Caco-2 (cell line): ENCODE data around the gene PCF11. TPM values are rescaled to one million over a fixed set of nuclear protein-coding genes. Genes with fewer than 3 reads are reported as not detected.

Source experiments
- BruUV-seq: library from RNA; stranded (reverse); fragments of 400-500 nt; replicated peaks from 2 replicates; lab custom pipeline; 2021; lab: Mats Ljungman, UMichigan
- CTCF ChIA-PET: fragments of 300-600 bp; sonication (Branson Sonifier 250); formaldehyde crosslinking; loops from one replicate; lab custom pipeline; 2022; ENCODE audit warnings: antibody characterized with exemption; lab: Charles Lee
- POLR2A ChIA-PET: fragments of 300-600 bp; sonication (Branson Sonifier 250); formaldehyde crosslinking; loops from one replicate; lab custom pipeline; 2022; ENCODE audit warnings: antibody characterized with exemption; lab: Charles Lee
- DNase-seq, 2 experiments: peaks; one replicate each; pipeline versions ENCODE4 v3.0.0 to v3.0.0-alpha.2; 2020 to 2022
- H3K27me3 ChIP-seq: replicated peaks from 2 replicates; pipeline ENCODE4 v1.6.0; 2011; ENCODE audit warnings: low read length; ENCODE audit not compliant: control insufficient read depth, insufficient read depth
- H3K36me3 ChIP-seq: 2 replicates; pipeline ENCODE4 v1.5.1; 2011; ENCODE audit warnings: low read length; ENCODE audit not compliant: control insufficient read depth, insufficient read depth
- H3K4me1 ChIP-seq: fragments of 250-450 bp; sonication (Bioruptor Pico); 2 replicates; pipeline ENCODE4 v1.5.1; 2020; ENCODE audit warnings: mild to moderate bottlenecking
- H3K4me3 ChIP-seq: 2 replicates; pipeline ENCODE4 v1.5.1; 2011; ENCODE audit warnings: low read depth, mild to moderate bottlenecking, control low read depth, low read length
- H3K9me3 ChIP-seq: fragments of 250-450 bp; sonication (Bioruptor Pico); 2 replicates; pipeline ENCODE4 v1.5.1; 2020; ENCODE audit warnings: mild to moderate bottlenecking, moderate library complexity
- H3K27ac Mint-ChIP-seq: one replicate; pipeline ENCODE4 v1.8.0; 2022; ENCODE audit warnings: mixed read lengths; ENCODE audit not compliant: unreplicated experiment
- H3K27me3 Mint-ChIP-seq: one replicate; pipeline ENCODE4 v1.8.0; 2022; ENCODE audit warnings: mixed read lengths; ENCODE audit not compliant: insufficient read depth, unreplicated experiment
- H3K36me3 Mint-ChIP-seq: one replicate; pipeline ENCODE4 v1.8.0; 2022; ENCODE audit warnings: mild to moderate bottlenecking, mixed read lengths; ENCODE audit not compliant: insufficient read depth, unreplicated experiment
- H3K4me1 Mint-ChIP-seq: one replicate; pipeline ENCODE4 v1.8.0; 2022; ENCODE audit warnings: low read depth, mixed read lengths; ENCODE audit not compliant: unreplicated experiment
- H3K4me3 Mint-ChIP-seq: one replicate; pipeline ENCODE4 v1.8.0; 2022; ENCODE audit warnings: mild to moderate bottlenecking, moderate library complexity, mixed read lengths; ENCODE audit not compliant: unreplicated experiment
- H3K9me3 Mint-ChIP-seq: one replicate; pipeline ENCODE4 v1.8.0; 2022; ENCODE audit warnings: mixed read lengths; ENCODE audit not compliant: unreplicated experiment
- CTCF ChIP-seq, 2 experiments: fragments of 200-600 bp in 1 of 2; IDR thresholded peaks; 1 replicate in 1 of 2; 2 replicates in 1 of 2; pipeline versions ENCODE4 v1.5.1 to v1.8.0; 2011 to 2022; ENCODE audit warnings: antibody characterized with exemption in 1 of 2, control low read depth in 1 of 2, inconsistent platforms in 1 of 2, low read depth in 1 of 2, low read length in 1 of 2, mild to moderate bottlenecking in 1 of 2, moderate library complexity in 1 of 2; ENCODE audit not compliant: insufficient read depth in 1 of 2, severe bottlenecking in 1 of 2, unreplicated experiment in 1 of 2
- intact Hi-C: fragments of 100-400 bp; cut with micrococcal nuclease; formaldehyde crosslinking; loops from one replicate; pipeline ENCODE4 v1.10.0; 2022; ENCODE audit not compliant: unreplicated experiment
- total RNA-seq: library from RNA; stranded (reverse); gene quantifications from 2 replicates; pipeline ENCODE4 v1.2.3, GENCODE V29; 2022

Gene PCF11
- total RNA-seq, 1 experiment from 2014 or later = 78.4 TPM

DNA sequence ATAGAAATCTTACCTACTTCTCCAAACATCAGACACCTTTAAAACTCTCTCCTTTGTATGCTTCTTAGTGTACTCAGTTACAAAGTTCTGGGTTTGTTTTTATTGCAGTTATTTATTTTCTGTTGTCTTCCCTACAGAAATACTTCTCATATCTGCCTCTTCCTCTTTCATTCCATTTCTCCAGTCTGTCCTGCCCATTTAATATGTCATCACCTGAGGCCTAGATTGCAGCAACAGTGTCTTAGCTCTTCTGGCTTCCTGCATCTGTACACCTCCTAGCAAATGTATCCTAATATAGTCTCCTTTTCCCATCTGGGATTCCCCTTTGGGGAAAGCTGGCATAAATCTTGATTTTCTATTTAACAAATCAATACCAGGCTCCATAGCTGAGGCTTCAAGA is 34.9 kb upstream of the PCF11 start:
- no peaks in the 10 kb centered on the region for H3K27me3 ChIP-seq
- Mint-ChIP-seq H3K27ac (no peak overlapping the region), H3K4me3 (no peak overlapping the region), H3K4me1 (no peaks in the 10 kb centered on the region), H3K27me3 (no peaks in the 10 kb centered on the region), H3K9me3 (no peaks in the 10 kb centered on the region), H3K36me3 (no peaks in the 10 kb centered on the region)
- no peaks in the 10 kb centered on the region for H3K36me3 ChIP-seq
- ChIA-PET POLR2A (no interaction called here), CTCF (no interaction called here)
- no peak overlapping the region for H3K4me3 ChIP-seq
- no peak for TF ChIP-seq CTCF (IDR thresholded peaks at IDR 0.05; ENCODE audit: insufficient read depth in 1 of 2, low read depth in 1 of 2, low read length in 1 of 2, severe bottlenecking in 1 of 2, unreplicated experiment in 1 of 2)
- no peak for DNase-seq
- intact Hi-C loops = no loop called here
- H3K9me3 ChIP-seq = no peaks in the 10 kb centered on the region
- H3K4me1 ChIP-seq = no peaks in the 10 kb centered on the region
- BruUV-seq = no TSS peak

DNA sequence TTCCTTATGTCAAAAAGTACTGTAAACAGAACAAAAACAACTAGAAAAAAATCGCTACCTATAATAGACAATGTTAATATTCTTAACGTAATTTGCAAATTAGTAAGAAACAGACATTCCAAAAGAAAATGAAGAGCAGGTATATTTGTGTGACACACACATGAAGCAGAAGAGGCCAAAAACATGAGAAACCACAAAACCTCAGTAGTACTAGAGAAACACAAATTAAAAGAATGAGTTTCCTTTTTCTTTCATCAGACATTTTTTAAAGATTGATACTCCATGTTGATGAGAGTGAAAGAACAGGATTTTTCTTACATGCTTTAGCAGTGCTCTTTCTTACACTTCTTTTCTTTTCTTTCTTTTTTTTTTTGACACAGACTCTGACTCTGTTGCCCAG is 34.2 kb upstream of the PCF11 start:
- ChIA-PET CTCF (no interaction called here), POLR2A (no interaction called here)
- Histone ChIP-seq H3K27me3 (no peaks in the 10 kb centered on the region), H3K9me3 (no peaks in the 10 kb centered on the region), H3K4me3 (no peak overlapping the region), H3K4me1 (no peaks in the 10 kb centered on the region), H3K36me3 (no peaks in the 10 kb centered on the region)
- no peaks in the 10 kb centered on the region for H3K4me1 Mint-ChIP-seq
- H3K36me3 Mint-ChIP-seq = no peaks in the 10 kb centered on the region
- TF ChIP-seq CTCF (IDR thresholded peaks at IDR 0.05; ENCODE audit: insufficient read depth in 1 of 2, low read depth in 1 of 2, low read length in 1 of 2, severe bottlenecking in 1 of 2, unreplicated experiment in 1 of 2) = no peak
- no peak overlapping the region for H3K4me3 Mint-ChIP-seq
- intact Hi-C loops = no loop called here
- H3K27ac Mint-ChIP-seq = no peak overlapping the region
- BruUV-seq = no TSS peak
- DNase-seq = no peak
- no peaks in the 10 kb centered on the region for H3K27me3 Mint-ChIP-seq
- H3K9me3 Mint-ChIP-seq = no peaks in the 10 kb centered on the region

GRCh38 chr11:83124636-83125424 is 32.1 kb upstream of the PCF11 start:
- ChIA-PET POLR2A (no interaction called here), CTCF (no interaction called here)
- no peak overlapping the region for H3K27ac Mint-ChIP-seq
- BruUV-seq = no TSS peak
- no peaks in the 10 kb centered on the region for H3K9me3 Mint-ChIP-seq
- H3K27me3 Mint-ChIP-seq = no peaks in the 10 kb centered on the region
- no peaks in the 10 kb centered on the region for H3K4me1 Mint-ChIP-seq
- TF ChIP-seq CTCF (IDR thresholded peaks at IDR 0.05; ENCODE audit: insufficient read depth in 1 of 2, low read depth in 1 of 2, low read length in 1 of 2, severe bottlenecking in 1 of 2, unreplicated experiment in 1 of 2) = no peak
- no peak for DNase-seq
- no peaks in the 10 kb centered on the region for H3K36me3 Mint-ChIP-seq
- H3K36me3 ChIP-seq = no peaks in the 10 kb centered on the region
- H3K4me3 ChIP-seq = no peak overlapping the region
- H3K4me3 Mint-ChIP-seq = no peak overlapping the region
- no peaks in the 10 kb centered on the region for H3K27me3 ChIP-seq
- intact Hi-C loops = no loop called here
- H3K9me3 ChIP-seq = no peaks in the 10 kb centered on the region
- no peaks in the 10 kb centered on the region for H3K4me1 ChIP-seq
